Smooth muscle cell (in vitro differentiated cells): ENCODE data around the gene AIF1. TPM values are rescaled to one million over a fixed set of nuclear protein-coding genes. Genes with fewer than 3 reads are reported as not detected.

Experiments
- DNase-seq: peaks from one replicate; lab custom pipeline; 2025; ENCODE audit not compliant: unreplicated experiment; lab: John Stamatoyannopoulos, UW
- H2AFZ ChIP-seq: fragments of 200-600 bp; sonication (generic); 2 replicates; pipeline ENCODE4 v1.6.0; 2016; ENCODE audit warnings: antibody characterized with exemption, low read depth, mild to moderate bottlenecking
- H3F3A ChIP-seq: fragments of 200-600 bp; sonication (generic); 2 replicates; pipeline ENCODE4 v1.6.0; 2017; ENCODE audit warnings: antibody characterized with exemption, low read depth
- H3K27ac ChIP-seq: fragments of 200-600 bp; sonication (generic); 2 replicates; pipeline ENCODE4 v1.5.1; 2016; ENCODE audit warnings: low read depth, mild to moderate bottlenecking
- H3K27me3 ChIP-seq: fragments of 200-600 bp; sonication (generic); 2 replicates; pipeline ENCODE4 v1.6.1; 2016; ENCODE audit warnings: low read depth, mild to moderate bottlenecking
- H3K36me3 ChIP-seq: fragments of 200-600 bp; sonication (generic); 2 replicates; pipeline ENCODE4 v1.5.1; 2016; ENCODE audit warnings: low read depth
- H3K4me1 ChIP-seq: fragments of 200-600 bp; sonication (generic); 2 replicates; pipeline ENCODE4 v1.5.1; 2016; ENCODE audit warnings: low read depth
- H3K4me2 ChIP-seq: fragments of 200-600 bp; sonication (generic); 2 replicates; pipeline ENCODE4 v1.6.0; 2016; ENCODE audit warnings: mild to moderate bottlenecking
- H3K4me3 ChIP-seq: fragments of 200-600 bp; sonication (generic); 2 replicates; pipeline ENCODE4 v1.5.1; 2016; ENCODE audit warnings: mild to moderate bottlenecking
- H3K79me2 ChIP-seq: fragments of 200-600 bp; sonication (generic); 2 replicates; pipeline ENCODE4 v1.6.0; 2016; ENCODE audit warnings: low read depth, mild to moderate bottlenecking
- H3K9ac ChIP-seq: fragments of 200-600 bp; sonication (generic); 2 replicates; pipeline ENCODE4 v1.6.0; 2016; ENCODE audit warnings: low read depth
- H3K9me3 ChIP-seq: fragments of 200-600 bp; sonication (generic); replicated peaks from 2 replicates; pipeline ENCODE4 v1.5.1; 2016; ENCODE audit warnings: low read depth
- H4K20me1 ChIP-seq: fragments of 200-600 bp; sonication (generic); 2 replicates; pipeline ENCODE4 v1.6.0; 2016; ENCODE audit warnings: low read depth
- CTCF ChIP-seq: fragments of 200-600 bp; sonication (generic); IDR thresholded peaks from 2 replicates; pipeline ENCODE4 v1.5.1; 2017; ENCODE audit warnings: borderline replicate concordance, mild to moderate bottlenecking, antibody characterized with exemption; ENCODE audit not compliant: insufficient read depth, poor library complexity, severe bottlenecking
- WGBS: methylation state at CpG from one replicate; pipeline ENCODE4 v1.1.7; 2016; ENCODE audit warnings: low lambda C conversion rate; 5-methylcytosine and 5-hydroxymethylcytosine counted together
- polyA plus RNA-seq: library from polyadenylated mRNA; unstranded; fragments of >200 nt; fragmentation: Nextera tagmentation; extraction: Ambion mirVana; gene quantifications from 2 replicates; pipeline ENCODE4 v1.2.1, GENCODE V29; 2016
- total RNA-seq: library from RNA; depleted of rRNA; stranded (reverse); fragments of >200 nt; gene quantifications from 2 replicates; pipeline ENCODE4 v1.2.3, GENCODE V29; 2014

The AIF1 gene
- total and polyA plus RNA-seq, 2 experiments from 2014 or later = not detected

- Histone ChIP-seq H4K20me1 (no peaks in the 10 kb centered on the region), H3K9ac (no peak overlapping the region), H3K9me3 (no peaks in the 10 kb centered on the region), H3K4me1 (no peaks in the 10 kb centered on the region), H3K79me2 (no peaks in the 10 kb centered on the region), H3K36me3 (no peaks in the 10 kb centered on the region), H3K4me3 (no peak overlapping the region), H3K4me2 (no peak overlapping the region), H2AFZ (no peak overlapping the region), H3K27me3 (no peaks in the 10 kb centered on the region), H3K27ac (no peak overlapping the region), H3F3A (no peaks in the 10 kb centered on the region)
- WGBS = 53% methylated on average over 2 of the region's 2 CpGs
- no peak for DNase-seq
- peak; percentile 29 for TF ChIP-seq CTCF
Observed at GRCh38 chr6:31597006-31597405, 18.0 kb upstream of the AIF1 start.

- Histone ChIP-seq H3K9ac (no peak overlapping the region), H3K79me2 (no peaks in the 10 kb centered on the region), H3K36me3 (no peaks in the 10 kb centered on the region), H3F3A (no peaks in the 10 kb centered on the region), H3K4me1 (no peaks in the 10 kb centered on the region), H3K4me3 (no peak overlapping the region), H2AFZ (no peak overlapping the region), H3K9me3 (no peaks in the 10 kb centered on the region), H3K27me3 (no peaks in the 10 kb centered on the region), H3K4me2 (no peak overlapping the region), H3K27ac (no peak overlapping the region), H4K20me1 (no peaks in the 10 kb centered on the region)
- TF ChIP-seq CTCF = no peak
- WGBS = 65% methylated on average over 1 of the region's 1 CpG
- DNase-seq = no peak
Observed at GRCh38 chr6:31607317-31607716, 7.7 kb upstream of the AIF1 start.

GRCh38 chr6:31609519-31610406 lies 5.3 kb upstream of the AIF1 start:
- no peak for DNase-seq
- Histone ChIP-seq H3K4me2 (no peak overlapping the region), H4K20me1 (no peaks in the 10 kb centered on the region), H2AFZ (no peak overlapping the region), H3K9ac (no peak overlapping the region), H3F3A (no peaks in the 10 kb centered on the region), H3K4me1 (no peaks in the 10 kb centered on the region), H3K27me3 (no peaks in the 10 kb centered on the region), H3K27ac (no peak overlapping the region), H3K79me2 (no peaks in the 10 kb centered on the region), H3K9me3 (no peaks in the 10 kb centered on the region), H3K36me3 (no peaks in the 10 kb centered on the region), H3K4me3 (no peak overlapping the region)
- no peak for TF ChIP-seq CTCF
- WGBS = 77% methylated on average over 8 of the region's 8 CpGs

GRCh38 chr6:31610968-31611367 lies 4.1 kb upstream of the AIF1 start:
- Histone ChIP-seq H3K36me3 (no peaks in the 10 kb centered on the region), H3K27ac (no peak overlapping the region), H3K4me1 (no peaks in the 10 kb centered on the region), H3K79me2 (no peaks in the 10 kb centered on the region), H3K9ac (no peak overlapping the region), H3K9me3 (no peaks in the 10 kb centered on the region), H3K4me3 (no peak overlapping the region), H4K20me1 (no peaks in the 10 kb centered on the region), H2AFZ (no peak overlapping the region), H3F3A (no peaks in the 10 kb centered on the region), H3K27me3 (no peaks in the 10 kb centered on the region), H3K4me2 (no peak overlapping the region)
- DNase-seq = no peak
- TF ChIP-seq CTCF = no peak
- WGBS = 85% methylated on average over 4 of the region's 4 CpGs
